Thoracic aorta (tissue), 2 donors: ENCODE results near the gene MCAM. TPM values are rescaled to one million over a fixed set of nuclear protein-coding genes. Genes with fewer than 3 reads are reported as not detected.
A peak's percentile ranks its signal among the peaks of the same experiment; 100 is the strongest.

Experiments
- ATAC-seq: fragments of 150-250 bp; one replicate; pipeline ENCODE4 v1.8.0; 2017; ENCODE audit warnings: low read depth; ENCODE audit not compliant: insufficient number of reproducible peaks, low FRiP score
- DNase-seq: peaks from one replicate; pipeline ENCODE4 v3.0.0-alpha.2; 2020; ENCODE audit warnings: low spot score
- H3K27ac ChIP-seq, 2 donors: fragments of 200-600 bp; sonication (generic); 1 replicate in 1 of 2; 2 replicates in 1 of 2; pipeline ENCODE4 v1.5.1; 2016; ENCODE audit warnings: mild to moderate bottlenecking in 2 of 2, moderate library complexity in 2 of 2
- H3K27me3 ChIP-seq: fragments of 200-600 bp; sonication (generic); replicated peaks from 2 replicates; pipeline ENCODE4 v1.6.0; 2016; ENCODE audit warnings: mild to moderate bottlenecking; ENCODE audit not compliant: insufficient read depth
- H3K36me3 ChIP-seq: fragments of 200-600 bp; sonication (generic); one replicate; pipeline ENCODE4 v1.5.1; 2016
- H3K4me1 ChIP-seq, 2 donors: fragments of 200-600 bp; sonication (generic); 1 replicate in 1 of 2; 2 replicates in 1 of 2; pipeline versions ENCODE4 v1.5.1 to v1.6.0; 2016; ENCODE audit warnings: low read depth in 2 of 2, mild to moderate bottlenecking in 1 of 2; ENCODE audit not compliant: control insufficient read depth in 1 of 2
- H3K4me3 ChIP-seq: fragments of 200-600 bp; sonication (generic); 2 replicates; pipeline ENCODE4 v1.5.1; 2016; ENCODE audit warnings: mild to moderate bottlenecking
- H3K9me3 ChIP-seq: fragments of 200-600 bp; sonication (generic); 2 replicates; pipeline ENCODE4 v1.5.1; 2016
- total RNA-seq, 2 donors: library from RNA; depleted of rRNA; stranded (reverse); fragments of >200 nt; gene quantifications; one replicate each; pipeline versions ENCODE4 v1.1.0 to v1.2.3, GENCODE V29; 2016
- TF ChIP-seq, protein P1 (sequence below): fragments of 200-600 bp; sonication (generic); IDR thresholded peaks from one replicate; pipeline ENCODE4 v1.5.1; 2019; ENCODE audit warnings: antibody characterized with exemption

Gene MCAM
- total RNA-seq, 2 donors from 2014 or later: 3,387 to 6,698 TPM

DNA sequence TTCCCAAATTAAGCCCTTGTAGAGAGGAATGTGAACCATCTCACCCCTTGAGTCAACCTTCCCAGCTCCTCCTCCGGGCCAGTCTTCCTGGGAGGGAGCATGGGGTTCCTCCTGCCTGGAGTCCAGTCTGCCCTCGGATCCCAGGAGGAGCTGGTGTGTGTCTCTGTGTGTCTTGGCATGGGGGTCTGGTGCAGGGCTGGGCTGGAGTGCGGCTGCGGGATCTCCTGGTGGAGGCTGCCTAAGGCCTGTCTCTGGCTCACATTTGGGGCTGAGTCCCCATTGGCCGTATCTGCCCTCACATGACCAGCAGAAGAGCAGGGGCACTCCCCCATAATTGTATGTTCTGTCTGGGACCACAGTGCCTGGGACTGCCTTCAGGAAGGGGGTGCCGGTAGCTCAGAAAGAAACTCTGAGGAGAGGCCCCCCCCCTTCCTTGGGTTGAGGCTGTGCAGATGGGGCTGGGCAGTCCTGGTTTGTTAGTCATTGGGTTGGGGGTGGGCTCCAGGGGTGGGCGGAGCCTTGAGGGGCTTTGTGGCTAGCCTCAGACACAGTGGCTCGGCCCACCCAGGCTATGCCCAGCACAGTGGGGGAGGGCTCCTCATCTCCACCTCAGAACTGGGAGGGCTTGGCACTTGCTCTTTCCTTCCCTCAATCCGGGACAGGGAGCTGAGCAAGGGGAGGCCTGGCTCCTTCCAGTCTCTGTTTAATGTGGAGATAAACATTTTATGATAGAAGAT lies 20.8 kb upstream of the MCAM start:
- DNase-seq (no peak), ATAC-seq (no peak)
- Histone ChIP-seq H3K9me3 (no peaks in the 10 kb centered on the region), H3K36me3 (no peaks in the 10 kb centered on the region), H3K27me3 (no peaks in the 10 kb centered on the region), H3K4me1 (peaks cover 22 to 59% of the 10 kb centered on the region in 2 donors), H3K4me3 (peak overlapping the region; percentile 91), H3K27ac (no peak overlapping the region)
- TF ChIP-seq, protein P1, sequence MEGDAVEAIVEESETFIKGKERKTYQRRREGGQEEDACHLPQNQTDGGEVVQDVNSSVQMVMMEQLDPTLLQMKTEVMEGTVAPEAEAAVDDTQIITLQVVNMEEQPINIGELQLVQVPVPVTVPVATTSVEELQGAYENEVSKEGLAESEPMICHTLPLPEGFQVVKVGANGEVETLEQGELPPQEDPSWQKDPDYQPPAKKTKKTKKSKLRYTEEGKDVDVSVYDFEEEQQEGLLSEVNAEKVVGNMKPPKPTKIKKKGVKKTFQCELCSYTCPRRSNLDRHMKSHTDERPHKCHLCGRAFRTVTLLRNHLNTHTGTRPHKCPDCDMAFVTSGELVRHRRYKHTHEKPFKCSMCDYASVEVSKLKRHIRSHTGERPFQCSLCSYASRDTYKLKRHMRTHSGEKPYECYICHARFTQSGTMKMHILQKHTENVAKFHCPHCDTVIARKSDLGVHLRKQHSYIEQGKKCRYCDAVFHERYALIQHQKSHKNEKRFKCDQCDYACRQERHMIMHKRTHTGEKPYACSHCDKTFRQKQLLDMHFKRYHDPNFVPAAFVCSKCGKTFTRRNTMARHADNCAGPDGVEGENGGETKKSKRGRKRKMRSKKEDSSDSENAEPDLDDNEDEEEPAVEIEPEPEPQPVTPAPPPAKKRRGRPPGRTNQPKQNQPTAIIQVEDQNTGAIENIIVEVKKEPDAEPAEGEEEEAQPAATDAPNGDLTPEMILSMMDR: no peak

DNA sequence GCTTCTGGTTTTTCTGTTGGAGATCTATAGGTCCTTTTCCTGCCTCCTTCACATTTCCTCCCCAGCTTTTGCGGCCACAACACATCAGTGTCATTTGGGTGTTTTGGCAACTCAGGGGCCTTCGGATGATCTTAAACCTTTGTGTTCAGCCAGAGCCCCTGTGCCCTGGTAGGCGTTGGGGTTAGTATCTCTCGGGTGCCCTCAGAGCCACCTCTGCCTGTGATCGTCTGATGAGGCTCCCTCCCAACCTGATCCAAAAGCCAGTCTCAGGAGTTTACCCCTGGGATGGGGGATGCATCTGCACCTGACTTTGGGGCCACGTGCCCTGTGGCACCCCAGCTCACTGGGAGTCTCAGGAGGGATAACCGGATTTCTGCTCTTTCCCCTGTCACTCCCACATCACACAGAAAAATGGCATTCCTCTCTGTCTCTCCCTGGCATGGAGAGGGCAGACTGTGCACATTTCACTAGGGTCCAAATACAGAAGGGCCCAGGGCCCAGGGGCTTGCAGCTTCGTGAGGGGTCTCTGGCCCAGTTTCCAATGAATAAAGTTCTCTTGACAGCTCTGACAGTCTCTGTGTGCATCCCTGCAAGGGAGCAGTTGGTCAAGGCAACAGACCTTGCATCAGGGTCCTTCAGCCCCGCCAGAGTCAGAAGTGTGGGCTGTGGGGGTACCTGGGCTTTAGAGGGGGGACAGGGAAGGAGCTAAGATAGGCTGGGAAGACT lies 20.0 kb upstream of the MCAM start:
- no peak for ATAC-seq
- TF ChIP-seq, protein P1: no peak

DNA sequence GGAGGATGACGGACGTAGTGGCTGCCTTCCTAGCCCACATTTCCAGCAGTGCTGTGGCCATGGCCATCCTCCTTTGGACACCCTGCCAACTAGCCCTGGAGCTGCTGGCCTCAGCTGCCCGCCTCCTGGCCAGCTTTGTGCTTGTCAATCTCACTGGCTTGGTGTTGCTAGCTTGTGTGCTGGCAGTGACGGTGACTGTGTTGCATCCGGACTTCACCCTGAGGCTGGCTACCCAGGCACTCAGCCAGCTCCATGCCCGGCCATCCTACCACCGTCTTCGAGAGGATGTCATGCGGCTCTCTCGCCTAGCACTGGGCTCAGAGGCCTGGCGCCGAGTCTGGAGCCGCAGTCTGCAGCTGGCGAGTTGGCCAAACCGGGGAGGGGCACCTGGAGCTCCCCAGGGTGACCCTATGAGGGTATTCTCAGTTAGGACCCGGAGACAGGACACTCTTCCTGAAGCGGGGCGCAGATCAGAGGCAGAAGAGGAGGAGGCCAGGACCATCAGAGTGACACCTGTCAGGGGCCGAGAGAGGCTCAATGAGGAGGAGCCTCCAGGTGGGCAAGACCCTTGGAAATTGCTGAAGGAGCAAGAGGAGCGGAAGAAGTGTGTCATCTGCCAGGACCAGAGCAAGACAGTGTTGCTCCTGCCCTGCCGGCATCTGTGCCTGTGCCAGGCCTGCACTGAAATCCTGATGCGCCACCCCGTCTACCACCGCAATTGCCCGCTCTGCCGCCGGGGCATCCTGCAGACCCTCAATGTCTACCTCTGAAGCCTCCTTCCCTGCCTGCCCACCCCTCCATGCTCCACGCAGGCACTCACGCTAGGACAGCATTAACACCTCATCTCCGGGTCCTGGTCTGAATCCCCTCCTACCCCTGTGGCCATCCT lies 19.0 kb upstream of the MCAM start:
- peaks cover 20 to 52% of the 10 kb centered on the region in 2 donors for H3K4me1 ChIP-seq
- H3K4me3 ChIP-seq: no peak overlapping the region

More for the DNA sequence above, 20.0 kb upstream of the MCAM start:
- H3K4me3 ChIP-seq: no peak overlapping the region
- H3K36me3 ChIP-seq: no peaks in the 10 kb centered on the region
- peaks cover 22 to 59% of the 10 kb centered on the region in 2 donors for H3K4me1 ChIP-seq
- no peaks in the 10 kb centered on the region for H3K9me3 ChIP-seq
- H3K27me3 ChIP-seq: no peaks in the 10 kb centered on the region
- DNase-seq: no peak
- no peak overlapping the region for H3K27ac ChIP-seq

DNA sequence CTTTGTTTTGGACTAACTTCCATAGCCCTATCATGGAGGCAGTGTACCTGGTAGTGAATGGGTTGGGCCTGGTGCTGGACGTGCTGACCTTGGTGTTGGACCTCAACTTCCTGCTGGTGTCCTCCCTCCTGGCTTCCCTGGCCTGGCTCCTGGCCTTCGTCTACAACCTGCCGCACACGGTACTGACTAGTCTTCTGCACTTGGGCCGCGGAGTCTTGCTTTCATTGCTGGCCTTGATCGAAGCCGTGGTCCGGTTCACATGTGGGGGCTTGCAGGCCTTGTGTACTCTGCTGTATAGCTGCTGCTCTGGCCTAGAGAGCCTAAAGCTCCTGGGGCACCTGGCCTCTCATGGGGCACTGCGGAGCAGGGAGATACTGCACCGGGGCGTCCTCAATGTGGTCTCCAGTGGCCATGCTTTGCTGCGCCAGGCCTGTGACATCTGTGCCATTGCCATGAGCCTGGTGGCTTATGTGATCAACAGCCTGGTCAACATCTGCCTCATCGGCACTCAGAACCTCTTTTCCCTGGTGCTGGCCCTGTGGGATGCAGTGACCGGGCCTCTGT lies 18.2 kb upstream of the MCAM start:
- TF ChIP-seq, protein P1: no peak
- peaks cover 19 to 49% of the 10 kb centered on the region in 2 donors for H3K4me1 ChIP-seq
- no peaks in the 10 kb centered on the region for H3K36me3 ChIP-seq
- no peaks in the 10 kb centered on the region for H3K27me3 ChIP-seq
- H3K9me3 ChIP-seq: no peaks in the 10 kb centered on the region
- peak overlapping the region; percentile 87 for H3K4me3 ChIP-seq
- no peak for ATAC-seq
- H3K27ac ChIP-seq: peak overlapping the region; percentile 71 to 84
- no peak for DNase-seq

More for the DNA sequence above, 19.0 kb upstream of the MCAM start:
- Histone ChIP-seq H3K9me3 (no peaks in the 10 kb centered on the region), H3K27ac (no peak overlapping the region), H3K36me3 (no peaks in the 10 kb centered on the region), H3K27me3 (no peaks in the 10 kb centered on the region)
- no peak for ATAC-seq
- TF ChIP-seq, protein P1: no peak
- no peak for DNase-seq
